Activated T-helper 17 cell treated with anti-CD3 and anti-CD28 coated beads, Interleukin-2, amount 50 U/mL, for 72 hours (primary cell): ENCODE data around the gene PARD3B. TPM values are rescaled to one million over a fixed set of nuclear protein-coding genes. Genes with fewer than 3 reads are reported as not detected.

Source experiments
- ATAC-seq: fragments of 150-1000 bp; cut with Tn5 transposase; replicated peaks from 2 replicates; pipeline ENCODE4 v1.10.0; 2021; ENCODE audit warnings: mild to moderate bottlenecking, moderate library complexity
- H3K27ac Mint-ChIP-seq: one replicate; pipeline ENCODE4 v1.8.0; 2022; ENCODE audit warnings: mixed read lengths
- H3K27me3 Mint-ChIP-seq: one replicate; pipeline ENCODE4 v1.8.0; 2022; ENCODE audit warnings: mixed read lengths
- H3K36me3 Mint-ChIP-seq: one replicate; pipeline ENCODE4 v1.8.0; 2022; ENCODE audit warnings: low read depth, mild to moderate bottlenecking, mixed read lengths
- H3K4me1 Mint-ChIP-seq: one replicate; pipeline ENCODE4 v1.8.0; 2022; ENCODE audit warnings: mixed read lengths
- H3K4me3 Mint-ChIP-seq: one replicate; pipeline ENCODE4 v1.8.0; 2022; ENCODE audit warnings: mild to moderate bottlenecking, mixed read lengths
- H3K9me3 Mint-ChIP-seq: one replicate; pipeline ENCODE4 v1.8.0; 2022; ENCODE audit warnings: mixed read lengths
- total RNA-seq, 2 donors: library from RNA; stranded (reverse); gene quantifications; one replicate each; pipeline ENCODE4 v1.2.3, GENCODE V29; 2022

Gene PARD3B
- total RNA-seq, 2 donors from 2014 or later: 0.29 to 1.5 TPM

DNA sequence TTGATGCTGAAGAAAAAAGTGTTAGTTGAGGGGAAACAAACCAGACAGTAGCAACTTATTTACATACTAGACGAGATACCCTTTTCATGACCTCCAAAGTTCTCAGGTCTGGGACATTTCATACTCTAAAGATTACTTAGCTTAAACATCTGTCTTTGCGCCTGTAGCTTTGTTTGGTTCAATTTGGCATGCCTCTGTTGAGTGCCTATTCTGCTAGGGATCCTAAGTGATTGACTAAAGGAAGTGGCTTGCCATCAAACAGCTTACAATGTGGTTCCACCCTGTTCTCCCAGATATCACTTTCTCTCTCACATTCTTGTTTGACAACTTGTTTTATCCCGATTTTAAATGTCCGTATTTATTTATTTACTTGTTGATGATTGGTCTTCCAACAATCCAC lies 488.8 kb downstream of the PARD3B start:
- Mint-ChIP-seq H3K4me3 (no peak overlapping the region), H3K36me3 (no peaks in the 10 kb centered on the region), H3K27ac (no peak overlapping the region), H3K4me1 (peaks cover 4% of the 10 kb centered on the region), H3K9me3 (no peaks in the 10 kb centered on the region), H3K27me3 (no peaks in the 10 kb centered on the region)
- no peak for ATAC-seq

DNA sequence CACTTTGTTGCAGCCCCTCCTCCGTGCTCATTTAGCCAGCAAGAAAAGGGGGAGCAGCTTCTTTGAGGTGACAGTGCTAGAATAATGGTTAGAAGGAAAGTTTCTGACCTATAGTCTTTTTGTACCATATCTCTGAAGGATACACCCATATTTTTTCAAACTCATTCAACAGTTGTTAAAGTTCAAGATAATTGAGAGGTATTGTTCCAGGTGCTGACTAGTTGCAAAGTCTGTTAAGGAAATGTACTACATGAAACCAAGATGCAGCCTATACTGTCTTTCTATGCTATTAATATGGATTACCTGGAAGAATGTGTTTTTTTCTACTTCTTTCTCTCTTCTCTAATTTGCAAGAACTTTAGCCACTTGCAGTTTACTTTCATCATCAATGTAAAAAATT lies 495.0 kb downstream of the PARD3B start:
- no peak overlapping the region for H3K27ac Mint-ChIP-seq
- ATAC-seq: no peak
- H3K9me3 Mint-ChIP-seq: no peaks in the 10 kb centered on the region
- no peak overlapping the region for H3K4me3 Mint-ChIP-seq
- no peaks in the 10 kb centered on the region for H3K27me3 Mint-ChIP-seq
- H3K4me1 Mint-ChIP-seq: no peaks in the 10 kb centered on the region
- H3K36me3 Mint-ChIP-seq: no peaks in the 10 kb centered on the region

- H3K27ac Mint-ChIP-seq: no peak overlapping the region
- no peak overlapping the region for H3K4me3 Mint-ChIP-seq
- no peak for ATAC-seq
- no peaks in the 10 kb centered on the region for H3K9me3 Mint-ChIP-seq
- H3K4me1 Mint-ChIP-seq: no peaks in the 10 kb centered on the region
- no peaks in the 10 kb centered on the region for H3K27me3 Mint-ChIP-seq
- H3K36me3 Mint-ChIP-seq: no peaks in the 10 kb centered on the region
These were observed 496.3 kb downstream of the PARD3B start for GRCh38 chr2:205041472-205042130.

- Mint-ChIP-seq H3K27me3 (no peaks in the 10 kb centered on the region), H3K36me3 (no peaks in the 10 kb centered on the region), H3K4me3 (no peak overlapping the region), H3K4me1 (no peaks in the 10 kb centered on the region), H3K27ac (no peak overlapping the region), H3K9me3 (no peaks in the 10 kb centered on the region)
- no peak for ATAC-seq
These were observed 498.0 kb downstream of the PARD3B start for GRCh38 chr2:205043285-205043684.

DNA sequence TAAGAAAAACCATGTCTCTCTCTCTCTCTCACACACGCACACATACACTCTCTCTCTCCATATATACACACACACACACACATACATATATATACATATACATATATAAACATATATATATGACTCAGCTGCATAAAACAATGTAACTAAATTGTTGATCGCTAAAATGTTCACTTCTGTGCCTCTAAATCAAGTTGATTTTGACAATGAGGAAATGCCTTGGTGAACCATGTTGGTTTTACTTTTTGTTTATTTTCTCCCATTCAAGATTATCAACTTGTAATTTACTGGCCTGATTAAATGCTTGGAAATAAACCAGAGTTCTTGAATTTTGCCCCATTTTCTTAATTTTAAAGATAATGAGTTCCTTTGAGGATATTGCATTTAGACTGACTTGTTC lies 500.4 kb downstream of the PARD3B start:
- ATAC-seq: no peak
- H3K9me3 Mint-ChIP-seq: peaks cover 10% of the 10 kb centered on the region
- H3K27me3 Mint-ChIP-seq: no peaks in the 10 kb centered on the region
- no peak overlapping the region for H3K27ac Mint-ChIP-seq
- H3K36me3 Mint-ChIP-seq: no peaks in the 10 kb centered on the region
- no peaks in the 10 kb centered on the region for H3K4me1 Mint-ChIP-seq
- H3K4me3 Mint-ChIP-seq: no peak overlapping the region

- Mint-ChIP-seq H3K4me1 (no peaks in the 10 kb centered on the region), H3K9me3 (peaks cover 10% of the 10 kb centered on the region), H3K27ac (no peak overlapping the region), H3K27me3 (no peaks in the 10 kb centered on the region), H3K36me3 (no peaks in the 10 kb centered on the region), H3K4me3 (no peak overlapping the region)
- no peak for ATAC-seq
These were observed 502.1 kb downstream of the PARD3B start for GRCh38 chr2:205047273-205047839.

GRCh38 chr2:205051417-205051816 lies 506.1 kb downstream of the PARD3B start:
- no peak for ATAC-seq
- Mint-ChIP-seq H3K9me3 (peaks cover 10% of the 10 kb centered on the region), H3K4me3 (no peak overlapping the region), H3K36me3 (no peaks in the 10 kb centered on the region), H3K4me1 (no peaks in the 10 kb centered on the region), H3K27me3 (no peaks in the 10 kb centered on the region), H3K27ac (no peak overlapping the region)

DNA sequence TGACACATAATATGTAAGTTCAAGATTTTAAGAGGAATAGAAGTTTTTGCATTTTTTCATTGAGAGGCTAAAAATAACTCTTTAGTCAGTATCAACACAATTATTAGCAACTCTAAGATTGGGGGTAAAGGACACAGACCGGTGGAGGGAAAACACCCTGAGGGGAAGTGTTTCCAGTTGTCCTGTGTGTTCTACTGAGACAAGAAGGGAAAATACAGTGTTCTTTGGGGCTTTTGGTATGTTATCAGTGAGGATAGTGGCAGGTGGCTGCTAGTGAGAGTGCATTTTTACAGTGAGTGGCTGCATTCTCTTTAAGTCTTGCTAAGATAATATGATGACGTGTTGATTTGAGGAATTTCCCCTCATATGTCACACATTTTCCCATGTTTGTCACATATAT lies 507.5 kb downstream of the PARD3B start:
- H3K27ac Mint-ChIP-seq: no peak overlapping the region
- H3K4me1 Mint-ChIP-seq: no peaks in the 10 kb centered on the region
- H3K36me3 Mint-ChIP-seq: no peaks in the 10 kb centered on the region
- no peak for ATAC-seq
- peaks cover 10% of the 10 kb centered on the region for H3K9me3 Mint-ChIP-seq
- no peak overlapping the region for H3K4me3 Mint-ChIP-seq
- H3K27me3 Mint-ChIP-seq: no peaks in the 10 kb centered on the region

- H3K27ac Mint-ChIP-seq: no peak overlapping the region
- H3K9me3 Mint-ChIP-seq: peaks cover 16% of the 10 kb centered on the region
- no peaks in the 10 kb centered on the region for H3K4me1 Mint-ChIP-seq
- H3K27me3 Mint-ChIP-seq: no peaks in the 10 kb centered on the region
- no peak for ATAC-seq
- no peaks in the 10 kb centered on the region for H3K36me3 Mint-ChIP-seq
- H3K4me3 Mint-ChIP-seq: no peak overlapping the region
These were observed 508.6 kb downstream of the PARD3B start for GRCh38 chr2:205053827-205054410.

DNA sequence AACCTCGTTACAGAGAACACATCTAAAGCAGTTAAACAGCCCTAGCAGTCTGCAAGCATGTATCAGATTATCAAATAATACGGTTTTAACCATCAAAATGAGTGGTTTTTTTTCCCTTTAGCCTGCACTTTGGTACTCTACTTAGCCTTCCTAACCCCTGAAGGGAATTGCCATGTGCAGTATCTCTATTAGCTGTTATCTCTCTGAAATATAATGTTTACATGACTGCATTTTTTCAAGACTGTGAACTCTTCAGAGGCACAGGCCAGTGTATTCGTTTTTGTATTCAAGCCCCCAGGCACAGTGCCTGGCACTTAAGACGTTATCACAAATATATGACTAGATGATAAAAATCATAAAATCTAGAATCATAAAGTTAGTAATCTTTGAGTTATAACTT lies 509.5 kb downstream of the PARD3B start:
- H3K27ac Mint-ChIP-seq: no peak overlapping the region
- H3K27me3 Mint-ChIP-seq: no peaks in the 10 kb centered on the region
- peaks cover 10% of the 10 kb centered on the region for H3K9me3 Mint-ChIP-seq
- no peaks in the 10 kb centered on the region for H3K4me1 Mint-ChIP-seq
- ATAC-seq: no peak
- H3K4me3 Mint-ChIP-seq: no peak overlapping the region
- no peaks in the 10 kb centered on the region for H3K36me3 Mint-ChIP-seq

DNA sequence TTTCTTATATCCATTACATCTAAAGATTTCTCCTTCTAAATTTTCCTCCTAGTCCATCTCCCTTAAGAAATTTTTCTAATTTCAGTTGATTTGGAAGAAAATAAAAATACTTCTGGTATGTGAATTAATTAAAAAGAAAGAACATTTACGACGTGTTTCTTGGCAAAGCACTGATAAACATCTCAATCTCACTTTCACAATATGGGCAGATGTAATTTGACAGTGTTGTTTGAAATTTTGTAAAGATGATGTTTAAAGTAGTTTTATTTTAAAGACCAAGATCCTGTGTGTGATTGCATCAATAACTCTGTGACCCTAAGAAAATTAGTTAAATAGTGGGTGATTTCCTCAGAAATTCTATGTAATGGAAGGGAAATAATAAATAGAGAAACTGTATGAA lies 510.0 kb downstream of the PARD3B start:
- Mint-ChIP-seq H3K27ac (no peak overlapping the region), H3K4me1 (no peaks in the 10 kb centered on the region), H3K27me3 (no peaks in the 10 kb centered on the region), H3K9me3 (peaks cover 9% of the 10 kb centered on the region), H3K36me3 (no peaks in the 10 kb centered on the region), H3K4me3 (no peak overlapping the region)
- ATAC-seq: no peak

DNA sequence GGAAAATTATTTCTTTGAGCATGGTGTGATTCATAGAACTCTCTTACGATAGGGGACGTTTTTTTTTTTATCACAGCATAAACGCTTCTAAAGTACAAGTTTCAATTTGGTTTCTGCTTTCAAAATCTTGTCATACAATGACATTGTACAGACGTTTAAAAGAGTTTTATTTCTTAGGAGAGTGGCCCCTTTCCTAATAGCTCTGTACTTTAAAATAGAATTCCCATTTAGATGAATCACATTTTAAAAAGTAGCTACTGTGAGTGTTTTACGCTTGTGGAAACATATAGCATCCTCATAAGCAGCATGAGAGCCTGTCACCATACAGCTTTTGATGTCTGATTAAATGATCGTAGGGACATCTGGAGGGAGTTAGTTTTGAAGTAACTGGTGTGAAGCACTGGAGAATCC lies 510.9 kb downstream of the PARD3B start:
- Mint-ChIP-seq H3K27ac (no peak overlapping the region), H3K27me3 (no peaks in the 10 kb centered on the region), H3K9me3 (peaks cover 9% of the 10 kb centered on the region), H3K4me1 (no peaks in the 10 kb centered on the region), H3K4me3 (peak overlapping the region; percentile 57), H3K36me3 (no peaks in the 10 kb centered on the region)
- ATAC-seq: peak; percentile 40

DNA sequence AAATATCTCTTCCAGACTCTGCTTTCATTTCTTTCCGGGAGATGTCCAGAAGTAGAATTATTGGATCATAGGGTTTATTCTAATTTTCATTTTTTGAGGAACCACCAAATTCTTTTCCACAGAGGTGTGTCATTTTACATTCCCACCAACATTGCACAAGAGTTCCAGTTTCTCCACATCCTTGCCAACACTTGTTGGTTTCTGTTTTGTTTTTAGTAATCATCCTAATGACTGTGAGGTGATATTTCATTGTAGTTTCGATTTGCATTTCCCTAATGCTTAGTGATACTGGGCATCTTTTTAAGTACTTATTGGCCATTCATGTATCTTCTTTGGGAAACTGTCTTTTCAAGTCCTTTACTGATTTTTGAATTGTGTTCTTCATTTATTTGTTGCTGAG lies 513.1 kb downstream of the PARD3B start:
- H3K27ac Mint-ChIP-seq: no peak overlapping the region
- H3K4me3 Mint-ChIP-seq: no peak overlapping the region
- peak; percentile 34 for ATAC-seq
- no peaks in the 10 kb centered on the region for H3K36me3 Mint-ChIP-seq
- H3K9me3 Mint-ChIP-seq: peaks cover 9% of the 10 kb centered on the region
- H3K27me3 Mint-ChIP-seq: no peaks in the 10 kb centered on the region
- peaks cover 4% of the 10 kb centered on the region for H3K4me1 Mint-ChIP-seq

DNA sequence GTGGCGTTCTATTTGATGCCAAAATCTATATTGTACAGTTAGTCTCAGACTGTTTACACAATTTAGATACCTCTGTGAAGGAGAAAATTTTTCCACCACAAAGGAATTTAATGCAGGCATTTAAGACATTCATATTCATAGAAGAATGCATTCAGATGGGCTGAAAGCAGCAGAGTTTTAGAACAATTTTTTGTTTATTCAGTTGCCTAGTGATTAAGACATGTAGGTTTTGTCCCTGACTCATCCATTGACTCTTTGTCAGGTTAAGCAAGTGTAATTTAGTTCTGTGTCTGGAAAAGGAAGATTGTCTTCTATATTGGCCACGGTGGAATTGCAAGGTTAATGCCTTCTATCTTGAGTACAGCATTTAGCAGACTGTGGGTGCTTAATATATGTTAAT lies 515.0 kb downstream of the PARD3B start:
- ATAC-seq: no peak
- H3K27ac Mint-ChIP-seq: no peak overlapping the region
- peaks cover 4% of the 10 kb centered on the region for H3K4me1 Mint-ChIP-seq
- no peak overlapping the region for H3K4me3 Mint-ChIP-seq
- H3K9me3 Mint-ChIP-seq: peaks cover 9% of the 10 kb centered on the region
- H3K27me3 Mint-ChIP-seq: no peaks in the 10 kb centered on the region
- no peaks in the 10 kb centered on the region for H3K36me3 Mint-ChIP-seq

DNA sequence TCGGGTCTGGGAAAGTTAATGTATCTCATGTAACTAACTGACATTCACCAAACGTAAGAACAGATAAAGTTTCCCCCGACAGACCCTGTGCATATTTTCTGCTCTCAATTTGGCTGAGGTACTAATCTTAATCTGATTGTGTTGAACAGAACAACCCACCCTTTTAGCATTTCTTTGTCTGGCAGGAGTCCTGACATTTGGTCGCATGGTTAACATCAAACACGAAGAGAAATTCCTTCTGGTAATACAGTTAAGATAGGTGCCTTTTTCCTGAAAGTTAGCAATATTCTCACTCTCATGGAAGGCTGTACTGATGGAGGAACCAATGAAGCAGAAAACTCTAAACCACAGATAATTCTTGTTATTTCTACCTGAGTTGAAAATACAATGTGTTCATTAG lies 520.8 kb downstream of the PARD3B start:
- no peak for ATAC-seq
- Mint-ChIP-seq H3K36me3 (no peaks in the 10 kb centered on the region), H3K4me1 (peaks cover 4% of the 10 kb centered on the region), H3K27ac (no peak overlapping the region), H3K4me3 (no peak overlapping the region), H3K27me3 (no peaks in the 10 kb centered on the region), H3K9me3 (no peaks in the 10 kb centered on the region)
